ENCODE measurements around the gene TSPAN15.

Gene TSPAN15

DNA sequence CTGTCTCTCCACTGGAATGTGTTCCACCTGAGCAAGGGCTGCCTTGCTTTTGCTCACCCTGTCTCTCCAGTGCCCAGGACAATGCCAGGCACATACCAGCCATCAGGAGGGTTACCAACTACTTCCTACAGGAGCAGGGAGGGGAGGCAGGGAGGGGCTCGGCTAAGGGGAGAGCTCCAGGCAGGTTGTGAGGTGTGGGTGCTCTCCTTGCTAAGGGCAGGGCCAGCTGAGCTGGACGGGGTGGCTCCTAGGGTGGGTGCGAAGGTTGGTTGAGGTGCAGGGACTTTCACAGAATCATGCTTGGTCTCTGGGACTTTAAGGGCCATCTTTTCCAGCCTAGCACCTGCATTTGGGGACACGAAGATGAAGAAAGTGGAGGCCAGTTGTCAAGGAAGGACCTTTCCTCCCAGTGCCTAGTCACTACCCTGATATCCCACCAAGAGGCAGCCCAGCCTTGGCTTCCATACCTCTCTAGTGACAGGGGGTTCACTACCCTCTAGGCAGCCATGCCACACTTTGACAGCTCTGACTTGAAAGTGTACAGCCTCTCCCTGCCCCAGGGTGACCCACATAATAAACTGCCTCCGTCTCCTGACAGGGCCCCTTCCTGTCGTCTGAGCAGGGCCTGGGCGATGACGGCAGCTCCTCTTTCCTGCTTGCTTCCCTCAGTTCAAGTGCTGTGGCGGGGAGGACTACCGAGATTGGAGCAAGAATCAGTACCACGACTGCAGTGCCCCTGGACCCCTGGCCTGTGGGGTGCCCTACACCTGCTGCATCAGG lies 46.5 kb downstream of the TSPAN15 start:
- DNase-seq (ENCODE audit: insufficient read length, low spot score): no peak
- TF ChIP-seq CTCF (IDR thresholded peaks at IDR 0.05; ENCODE audit: insufficient read depth, missing control alignments): no peak
- FAIRE-seq: no peak

DNA sequence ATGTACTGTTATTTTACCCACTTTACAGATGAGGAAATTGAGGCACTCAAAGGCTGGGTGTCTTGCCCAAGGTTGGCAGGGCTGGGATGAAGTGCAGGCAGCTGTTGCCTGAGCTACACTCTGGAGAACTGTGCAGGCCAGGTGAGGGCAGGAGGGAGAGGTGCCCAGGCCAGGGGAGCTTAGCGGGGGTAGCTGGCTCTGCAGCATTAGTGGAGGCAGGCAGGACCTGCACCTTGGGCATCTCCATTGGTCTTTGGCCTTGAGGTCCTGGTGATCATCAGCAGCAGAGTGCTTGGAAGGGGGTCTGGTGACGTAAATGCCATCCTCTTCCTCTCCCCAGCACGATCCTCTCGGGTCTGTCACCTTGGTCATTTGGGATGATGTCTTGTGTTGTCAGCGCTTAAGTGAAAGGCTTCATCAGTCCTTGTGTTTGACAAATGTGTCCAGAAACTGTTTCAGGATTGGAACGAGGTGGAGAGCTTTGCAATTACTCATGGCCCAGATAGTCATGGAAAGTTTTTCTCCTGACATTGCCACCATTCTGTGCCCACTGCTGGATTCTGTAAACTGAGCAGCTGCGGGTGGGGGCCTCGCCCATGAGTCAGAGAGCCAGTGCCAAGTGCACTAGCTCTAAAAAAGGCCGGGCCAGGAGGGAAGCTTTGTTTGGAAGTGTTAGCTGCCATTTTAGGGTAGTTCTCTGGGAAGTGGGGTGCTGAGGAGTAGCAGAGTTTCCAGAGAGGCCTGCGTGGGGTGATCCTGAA lies 47.6 kb downstream of the TSPAN15 start:
- no peak for DNase-seq (ENCODE audit: insufficient read length, low spot score)
- FAIRE-seq: no peak
- TF ChIP-seq CTCF (IDR thresholded peaks at IDR 0.05; ENCODE audit: insufficient read depth, missing control alignments): no peak

- DNase-seq (ENCODE audit: insufficient read length, low spot score) (peak; percentile 8), FAIRE-seq (no peak)
- TF ChIP-seq CTCF (IDR thresholded peaks at IDR 0.05; ENCODE audit: insufficient read depth, missing control alignments): no peak
These were observed 48.7 kb downstream of the TSPAN15 start for GRCh38 chr10:69499726-69500689.

DNA sequence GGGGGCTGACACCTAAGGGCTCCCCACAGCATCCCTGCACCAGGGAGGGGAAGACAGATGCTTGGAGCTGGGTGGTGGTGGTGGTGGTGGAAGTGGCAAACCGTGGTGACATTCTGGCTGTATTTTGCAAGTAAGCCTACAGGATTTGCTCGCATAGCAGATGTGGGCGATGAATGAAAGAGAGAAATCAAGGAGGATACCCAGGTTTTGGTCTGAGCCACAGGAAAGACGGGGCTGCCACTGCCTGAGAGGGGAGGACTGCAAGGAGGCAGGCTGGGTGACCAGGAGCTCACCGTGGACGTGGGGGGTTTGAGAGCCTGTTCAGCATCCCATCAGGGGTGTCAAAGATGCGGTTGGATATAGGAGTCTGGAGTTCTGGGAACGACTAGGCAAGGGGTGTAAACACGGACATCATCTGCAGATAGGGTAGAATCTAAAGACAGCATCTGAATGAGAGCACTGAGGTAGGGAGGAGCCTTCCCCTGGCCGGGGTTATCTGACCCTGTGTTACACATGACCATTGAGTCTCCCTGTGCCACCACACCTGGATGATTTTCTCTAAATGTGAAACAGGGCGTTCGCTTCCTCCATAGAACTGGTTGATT lies 49.7 kb downstream of the TSPAN15 start:
- no peak for TF ChIP-seq CTCF (IDR thresholded peaks at IDR 0.05; ENCODE audit: insufficient read depth, missing control alignments)
- DNase-seq (ENCODE audit: insufficient read length, low spot score) (no peak), FAIRE-seq (no peak)

DNA sequence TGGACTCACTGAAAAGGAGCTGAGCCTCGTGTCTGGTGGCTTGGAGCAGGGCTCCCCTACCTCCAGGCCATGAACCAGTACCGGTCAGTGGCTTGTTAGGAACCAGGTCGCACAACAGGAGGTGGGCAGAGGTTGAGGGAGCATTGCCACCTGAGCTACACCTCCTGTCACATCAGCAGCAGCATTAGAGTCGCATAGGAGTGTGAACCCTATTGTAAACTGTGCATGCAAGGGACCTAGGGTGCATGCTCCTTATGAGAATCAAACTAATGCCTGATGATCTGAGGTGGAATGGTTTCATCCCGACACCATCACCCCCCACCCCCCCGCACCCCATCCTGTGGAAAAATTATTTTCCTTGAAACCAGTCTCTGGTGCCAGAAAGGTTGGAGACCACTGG lies 50.4 kb downstream of the TSPAN15 start:
- TF ChIP-seq CTCF (IDR thresholded peaks at IDR 0.05; ENCODE audit: insufficient read depth, missing control alignments): no peak
- FAIRE-seq (no peak), DNase-seq (ENCODE audit: insufficient read length, low spot score) (no peak)

DNA sequence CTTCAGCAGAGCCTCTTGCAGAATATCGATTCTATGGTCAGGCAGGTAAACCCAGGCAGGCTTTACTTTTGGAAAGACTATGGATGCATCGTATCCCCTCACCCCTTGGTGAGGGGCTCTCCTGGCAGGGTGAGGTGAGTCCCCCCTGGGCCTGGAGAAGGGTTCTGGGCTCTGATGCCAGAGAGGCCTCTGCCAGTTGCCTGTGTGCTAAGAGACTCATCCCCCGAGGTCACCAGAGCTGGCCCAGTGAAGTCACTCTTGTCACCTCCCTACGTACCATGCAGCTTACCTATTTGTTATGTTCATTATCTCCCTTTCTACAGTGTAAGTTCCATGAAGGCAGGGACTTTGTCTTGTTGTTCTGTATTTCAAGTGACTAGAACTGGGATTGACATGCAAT lies 51.3 kb downstream of the TSPAN15 start:
- DNase-seq (ENCODE audit: insufficient read length, low spot score) (peak; percentile 18), FAIRE-seq (no peak)
- no peak for TF ChIP-seq CTCF (IDR thresholded peaks at IDR 0.05; ENCODE audit: insufficient read depth, missing control alignments)

Data from D721Med (cell line).